Measurements from ENCODE around the gene ATRNL1.

ATRNL1 gene

GRCh38 chr10:115939101-115939854 is 846.1 kb downstream of the ATRNL1 start:
- in situ Hi-C loops (cut with MboI; ENCODE audit: low sequenced_read_pairs, unreplicated experiment), result no loop called here
- no peak for TF ChIP-seq CTCF (IDR thresholded peaks at IDR 0.05; ENCODE audit: borderline replicate concordance, control extremely low read depth, extremely low read depth, insufficient read depth, missing control alignments)
- no peak for DNase-seq (ENCODE audit: low spot score)

GRCh38 chr10:115941361-115941771 is 848.2 kb downstream of the ATRNL1 start:
- no peak for TF ChIP-seq CTCF (IDR thresholded peaks at IDR 0.05; ENCODE audit: borderline replicate concordance, control extremely low read depth, extremely low read depth, insufficient read depth, missing control alignments)
- DNase-seq (ENCODE audit: low spot score), result no peak
- in situ Hi-C loops (cut with MboI; ENCODE audit: low sequenced_read_pairs, unreplicated experiment), result no loop called here

- no peak for DNase-seq (ENCODE audit: low spot score)
- TF ChIP-seq CTCF (IDR thresholded peaks at IDR 0.05; ENCODE audit: borderline replicate concordance, control extremely low read depth, extremely low read depth, insufficient read depth, missing control alignments), result no peak
- in situ Hi-C loops (cut with MboI; ENCODE audit: low sequenced_read_pairs, unreplicated experiment), result no loop called here
These were observed 848.9 kb downstream of the ATRNL1 start for GRCh38 chr10:115942101-115942500.

DNA sequence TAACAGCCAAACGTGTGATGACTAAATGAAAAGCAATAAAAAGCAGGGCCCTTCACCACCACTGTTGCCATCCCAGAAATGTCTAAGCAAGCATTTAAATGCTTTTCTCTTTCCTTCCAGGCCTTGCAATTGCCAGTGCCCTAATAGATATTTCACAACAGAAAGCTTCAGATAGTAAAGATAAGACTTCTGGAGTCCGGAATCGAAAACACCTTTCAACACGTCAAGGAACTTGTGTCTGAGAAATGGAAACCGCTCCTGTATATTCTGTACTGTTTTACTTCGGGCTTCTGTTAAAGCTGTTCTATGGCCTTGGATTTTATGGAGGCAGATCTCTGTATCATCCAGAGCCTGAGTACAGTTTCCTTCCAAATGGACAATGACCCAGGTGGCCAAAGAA is 851.4 kb downstream of the ATRNL1 start:
- in situ Hi-C loops (cut with MboI; ENCODE audit: low sequenced_read_pairs, unreplicated experiment), result no loop called here
- TF ChIP-seq CTCF (IDR thresholded peaks at IDR 0.05; ENCODE audit: borderline replicate concordance, control extremely low read depth, extremely low read depth, insufficient read depth, missing control alignments), result no peak
- no peak for DNase-seq (ENCODE audit: low spot score)

DNA sequence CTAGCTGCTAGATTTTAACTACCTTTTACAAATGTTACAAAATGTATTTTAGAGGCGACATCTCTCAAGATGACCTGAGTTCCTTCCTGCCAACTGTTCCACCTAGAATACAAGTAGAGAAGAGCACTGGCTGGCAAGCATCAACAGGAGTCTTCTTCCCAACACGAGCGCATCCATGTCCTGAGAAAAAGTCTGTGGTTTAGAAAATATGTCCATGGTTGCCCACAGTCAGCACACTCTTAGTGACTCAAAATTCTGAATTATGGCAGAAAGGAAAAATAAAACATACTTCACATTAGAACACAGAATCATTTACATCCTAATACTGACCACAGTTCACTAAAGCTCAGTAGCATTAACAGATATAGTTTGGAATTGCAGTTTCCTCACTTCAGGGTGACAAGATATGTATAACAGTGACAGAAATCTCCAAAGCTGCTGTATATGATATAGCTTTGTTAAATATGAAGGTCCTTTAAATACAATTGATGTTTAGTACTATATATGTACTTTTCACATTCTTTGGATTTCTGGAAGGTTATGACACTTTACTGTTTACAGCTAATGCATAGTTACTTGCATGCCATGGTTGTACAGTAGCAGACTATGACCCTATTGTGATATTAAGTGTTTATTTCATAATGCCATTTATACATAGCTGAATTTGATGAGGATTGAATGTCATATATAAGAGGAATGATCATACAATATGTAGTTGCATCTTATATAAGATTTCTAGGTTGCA is 852.7 kb downstream of the ATRNL1 start:
- DNase-seq (ENCODE audit: low spot score), result no peak
- TF ChIP-seq CTCF (IDR thresholded peaks at IDR 0.05; ENCODE audit: borderline replicate concordance, control extremely low read depth, extremely low read depth, insufficient read depth, missing control alignments), result no peak
- in situ Hi-C loops (cut with MboI; ENCODE audit: low sequenced_read_pairs, unreplicated experiment), result no loop called here

- no peak for TF ChIP-seq CTCF (IDR thresholded peaks at IDR 0.05; ENCODE audit: borderline replicate concordance, control extremely low read depth, extremely low read depth, insufficient read depth, missing control alignments)
- in situ Hi-C loops (cut with MboI; ENCODE audit: low sequenced_read_pairs, unreplicated experiment), result no loop called here
- DNase-seq (ENCODE audit: low spot score), result no peak
These were observed 853.9 kb downstream of the ATRNL1 start for GRCh38 chr10:115947104-115947503.
